T-cell (primary cell): Measurements from ENCODE around the gene PTGES2. TPM values are rescaled to one million over a fixed set of nuclear protein-coding genes. Genes with fewer than 3 reads are reported as not detected.
A peak's percentile ranks its signal among the peaks of the same experiment; 100 is the strongest.

Source experiments
- ATAC-seq, 4 experiments: fragments of 200-7000 bp in 3 of 4; fragments of 150-1000 bp in 1 of 4; cut with Tn5 transposase; replicated peaks in 1 of 4; 1 replicate in 3 of 4; 2 replicates in 1 of 4; pipeline ENCODE4 v1.10.0; 2021; ENCODE audit warnings: moderate library complexity in 3 of 4, mild to moderate bottlenecking in 2 of 4, moderate number of reproducible peaks in 1 of 4
- CTCF ChIA-PET, 2 donors: fragments of 300-600 bp; sonication (Branson Sonifier 250); formaldehyde crosslinking; loops; one replicate each; lab custom pipeline; 2022; ENCODE audit warnings: antibody characterized with exemption in 2 of 2; lab: Charles Lee
- POLR2A ChIA-PET, 2 donors: fragments of 300-600 bp; sonication (Branson Sonifier 250); formaldehyde crosslinking; loops; one replicate each; lab custom pipeline; 2022; ENCODE audit warnings: antibody characterized with exemption in 2 of 2; lab: Charles Lee
- DNase-seq, 35 experiments: peaks; one replicate each; pipeline versions ENCODE4 v3.0.0 to v3.0.0-alpha.2; 2013 to 2023
- H3K27ac ChIP-seq: one replicate; pipeline ENCODE4 v1.5.1; 2013; ENCODE audit warnings: low read length
- H3K27me3 ChIP-seq, 2 experiments: replicated peaks in 1 of 2; 1 replicate in 1 of 2; 2 replicates in 1 of 2; pipeline versions ENCODE4 v1.6.1 to v1.7.0; 2013; ENCODE audit warnings: low read length in 1 of 2, mixed read lengths in 1 of 2; ENCODE audit not compliant: control insufficient read depth in 2 of 2, insufficient read depth in 2 of 2; ENCODE audit errors: extremely low read depth in 1 of 2
- H3K36me3 ChIP-seq, 2 donors: 1 replicate in 1 of 2; 2 replicates in 1 of 2; pipeline versions ENCODE4 v1.6.1 to v1.7.0; 2013; ENCODE audit warnings: low read length in 1 of 2; ENCODE audit not compliant: control insufficient read depth in 2 of 2, insufficient read depth in 1 of 2; ENCODE audit errors: extremely low read depth in 1 of 2
- H3K4me1 ChIP-seq, 2 experiments: 1 replicate in 1 of 2; 2 replicates in 1 of 2; pipeline versions ENCODE4 v1.6.1 to v1.7.0; 2013; ENCODE audit warnings: low read length in 2 of 2, mixed read lengths in 1 of 2; ENCODE audit not compliant: insufficient read depth in 2 of 2, control insufficient read depth in 1 of 2; ENCODE audit errors: extremely low read depth in 1 of 2
- H3K4me3 ChIP-seq, 2 donors: 1 replicate in 1 of 2; 2 replicates in 1 of 2; pipeline versions ENCODE4 v1.5.1 to v1.7.0; 2013; ENCODE audit warnings: mild to moderate bottlenecking in 2 of 2, low read length in 1 of 2, moderate library complexity in 1 of 2; ENCODE audit not compliant: control insufficient read depth in 1 of 2; ENCODE audit errors: extremely low read depth in 1 of 2
- H3K9me3 ChIP-seq: 2 replicates; pipeline ENCODE4 v1.7.0; 2013
- H3K27ac Mint-ChIP-seq, 2 donors: one replicate each; pipeline ENCODE4 v1.8.0; 2020 to 2021; ENCODE audit warnings: mild to moderate bottlenecking in 2 of 2, mixed read lengths in 2 of 2
- H3K27me3 Mint-ChIP-seq, 2 donors: one replicate each; pipeline ENCODE4 v1.8.0; 2021 to 2022; ENCODE audit warnings: mixed read lengths in 2 of 2
- H3K36me3 Mint-ChIP-seq: one replicate; pipeline ENCODE4 v1.8.0; 2021; ENCODE audit warnings: mixed read lengths
- H3K4me1 Mint-ChIP-seq, 3 donors: one replicate each; pipeline ENCODE4 v1.8.0; 2020 to 2022; ENCODE audit warnings: mixed read lengths in 3 of 3, mild to moderate bottlenecking in 1 of 3
- H3K4me3 Mint-ChIP-seq, 3 donors: one replicate each; pipeline ENCODE4 v1.8.0; 2020 to 2022; ENCODE audit warnings: mild to moderate bottlenecking in 3 of 3, mixed read lengths in 3 of 3, moderate library complexity in 3 of 3
- H3K9me3 Mint-ChIP-seq, 3 donors: one replicate each; pipeline ENCODE4 v1.8.0; 2020 to 2022; ENCODE audit warnings: mixed read lengths in 3 of 3
- WGBS: methylation state at CpG from one replicate; pipeline ENCODE4 v1.1.5; 2013; ENCODE audit warnings: missing lambda C conversion rate; ENCODE audit not compliant: insufficient coverage; 5-methylcytosine and 5-hydroxymethylcytosine counted together
- total RNA-seq, 35 experiments: library from RNA in 6 of 35; stranded (reverse) in 6 of 35; fragments of 120-200 nt in 1 of 35; gene quantifications; one replicate each; pipeline versions ENCODE4 v1.2.1 to v1.2.4 and lab custom pipeline; 2013 to 2026

The PTGES2 gene
- total RNA-seq, 5 donors from 2014 or later (not counting 1 experiment from before 2014, with no cell fraction given) = 60.2 to 91.7 (median 79.2) TPM

DNA sequence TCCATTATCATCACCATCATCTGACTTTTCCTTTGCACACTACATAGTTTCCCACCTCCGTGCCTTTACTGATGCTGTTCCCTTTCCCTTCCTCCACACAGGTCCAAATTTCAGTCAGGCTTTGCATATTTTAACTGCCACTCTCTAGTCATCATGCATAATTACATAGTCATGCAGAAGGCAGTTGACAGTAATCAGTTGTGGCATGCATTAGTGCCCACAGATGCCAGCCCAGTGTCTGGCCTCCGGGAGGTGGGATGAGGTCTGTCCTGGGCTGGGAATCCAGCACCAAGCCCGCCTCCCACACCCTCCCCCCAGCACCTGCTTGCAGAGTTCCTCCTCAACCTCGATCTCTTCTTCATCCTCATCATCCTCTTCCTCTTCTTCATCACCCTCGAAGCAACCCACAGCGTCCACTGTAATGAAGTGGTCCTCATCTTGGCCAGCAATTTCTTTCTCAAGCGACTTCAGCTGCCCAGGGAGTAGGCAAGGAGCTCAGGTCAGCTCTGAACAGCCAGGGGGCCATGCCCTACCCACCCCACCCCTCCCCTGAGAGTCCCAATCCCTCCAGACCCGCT is 41.3 kb upstream of the PTGES2 start:
- 96% methylated on average over 6 of the region's 8 CpGs for WGBS
- no peaks in the 10 kb centered on the region for H3K9me3 Mint-ChIP-seq
- H3K27ac Mint-ChIP-seq = peak overlapping the region in 1 of 2 donors; percentile 11
- no peaks in the 10 kb centered on the region for H3K4me1 ChIP-seq
- ATAC-seq (no peak), DNase-seq (no peak)
- no peaks in the 10 kb centered on the region for H3K9me3 ChIP-seq
- POLR2A ChIA-PET = no interaction called here
- H3K27me3 Mint-ChIP-seq = no peaks in the 10 kb centered on the region
- H3K4me3 ChIP-seq = no peak overlapping the region
- no peak overlapping the region for H3K4me3 Mint-ChIP-seq
- no peaks in the 10 kb centered on the region for H3K4me1 Mint-ChIP-seq
- H3K36me3 Mint-ChIP-seq = peaks cover 32% of the 10 kb centered on the region
- H3K27ac ChIP-seq = no peak overlapping the region
- H3K36me3 ChIP-seq = peaks cover 28 to 55% of the 10 kb centered on the region in 2 donors
- no peaks in the 10 kb centered on the region for H3K27me3 ChIP-seq
- CTCF ChIA-PET = no interaction called here

DNA sequence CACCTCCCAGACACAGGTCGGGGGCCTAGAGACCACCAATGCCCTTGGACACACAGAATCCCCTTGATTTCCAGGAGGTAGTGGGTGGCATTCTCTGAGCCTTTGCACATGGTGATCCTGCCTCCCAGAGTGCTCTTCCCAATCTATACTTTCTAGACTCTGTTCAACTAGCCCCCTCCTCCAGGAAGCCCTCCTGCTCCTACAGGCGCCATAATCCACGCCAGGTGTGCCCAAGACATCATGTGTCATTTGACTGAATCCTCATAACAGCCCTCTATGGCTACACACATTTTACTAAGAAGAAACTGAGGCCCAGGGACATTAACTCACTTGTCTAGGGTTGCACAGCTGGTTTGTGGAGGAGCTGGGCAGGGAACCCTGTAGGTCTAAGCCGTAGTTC is 39.7 kb upstream of the PTGES2 start:
- H3K27ac Mint-ChIP-seq = no peak overlapping the region
- H3K9me3 ChIP-seq = no peaks in the 10 kb centered on the region
- DNase-seq (no peak), ATAC-seq (no peak)
- 94% methylated on average over 3 of the region's 4 CpGs for WGBS
- H3K36me3 ChIP-seq = peaks cover 28 to 63% of the 10 kb centered on the region in 2 donors
- H3K4me1 ChIP-seq = no peaks in the 10 kb centered on the region
- no peak overlapping the region for H3K27ac ChIP-seq
- no peaks in the 10 kb centered on the region for H3K27me3 ChIP-seq
- H3K9me3 Mint-ChIP-seq = no peaks in the 10 kb centered on the region
- H3K36me3 Mint-ChIP-seq = peaks cover 38% of the 10 kb centered on the region
- H3K27me3 Mint-ChIP-seq = no peaks in the 10 kb centered on the region
- H3K4me3 ChIP-seq = no peak overlapping the region
- peaks cover 5 to 7% (median 5%) of the 10 kb centered on the region in 3 donors for H3K4me1 Mint-ChIP-seq
- H3K4me3 Mint-ChIP-seq = no peak overlapping the region
- CTCF ChIA-PET = no interaction called here
- POLR2A ChIA-PET = no interaction called here

DNA sequence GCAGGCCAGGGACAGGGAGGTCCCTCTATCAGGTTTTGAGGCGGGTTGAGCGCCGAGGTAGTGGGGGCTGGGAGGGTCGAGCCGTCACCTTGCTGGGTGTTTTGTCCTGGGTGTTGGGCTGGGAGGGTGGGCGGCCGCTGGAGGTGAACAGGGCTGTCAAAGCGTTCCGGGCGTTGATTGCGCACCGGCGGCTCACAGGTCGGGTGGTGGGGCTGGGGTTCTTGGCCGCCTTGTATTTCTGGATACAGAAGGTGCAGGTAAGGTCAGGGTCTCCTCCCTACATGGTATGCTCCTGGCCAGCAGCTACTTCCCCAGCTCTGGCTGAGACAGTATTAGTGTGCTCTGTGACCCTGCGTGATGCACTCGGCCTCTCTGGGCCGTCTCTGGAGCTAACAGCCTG is 38.6 kb upstream of the PTGES2 start:
- no peaks in the 10 kb centered on the region for H3K27me3 Mint-ChIP-seq
- peaks cover 12 to 14% (median 14%) of the 10 kb centered on the region in 3 donors for H3K4me1 Mint-ChIP-seq
- no peak overlapping the region for H3K4me3 ChIP-seq
- CTCF ChIA-PET = no interaction called here
- DNase-seq (no peak), ATAC-seq (no peak)
- no peaks in the 10 kb centered on the region for H3K9me3 ChIP-seq
- no peak overlapping the region for H3K27ac ChIP-seq
- H3K4me1 ChIP-seq = peaks cover 0 to 4% of the 10 kb centered on the region in 2 experiments
- H3K36me3 Mint-ChIP-seq = peaks cover 39% of the 10 kb centered on the region
- POLR2A ChIA-PET = no interaction called here
- H3K4me3 Mint-ChIP-seq = no peak overlapping the region
- no peaks in the 10 kb centered on the region for H3K27me3 ChIP-seq
- no peak overlapping the region for H3K27ac Mint-ChIP-seq
- H3K9me3 Mint-ChIP-seq = no peaks in the 10 kb centered on the region
- WGBS = 96% methylated on average over 12 of the region's 18 CpGs
- peaks cover 28 to 63% of the 10 kb centered on the region in 2 donors for H3K36me3 ChIP-seq

DNA sequence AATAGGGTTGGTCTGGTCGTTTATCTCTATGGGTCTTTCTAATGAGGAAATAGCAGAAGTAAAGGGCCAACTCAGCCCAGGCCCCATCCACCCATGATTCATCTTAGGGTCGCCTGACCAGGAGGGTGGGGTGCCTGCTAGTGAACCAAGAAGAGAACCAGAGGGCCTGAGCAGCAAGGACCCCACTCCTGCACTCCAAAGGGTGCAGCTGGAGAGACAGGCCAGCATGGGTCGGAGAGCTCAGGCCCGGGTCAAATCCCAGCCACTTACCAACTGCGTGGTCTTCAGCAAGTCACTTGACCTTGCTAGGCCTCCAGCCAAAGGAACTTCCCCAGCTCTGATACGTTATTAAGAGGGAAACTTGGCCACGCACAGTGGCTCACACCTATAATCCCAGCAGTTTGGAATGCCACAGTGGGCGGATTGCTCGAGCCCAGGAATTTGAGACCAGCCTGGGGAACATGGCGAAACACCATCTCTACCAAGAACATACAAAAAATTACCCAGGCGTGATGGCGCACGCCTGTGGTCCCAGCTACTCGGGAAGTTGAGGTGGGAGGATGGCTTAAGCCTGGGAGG is 36.9 kb upstream of the PTGES2 start:
- H3K27ac Mint-ChIP-seq = peak overlapping the region in 1 of 2 donors; percentile 17
- H3K27ac ChIP-seq = no peak overlapping the region
- WGBS = 96% methylated on average over 9 of the region's 14 CpGs

DNA sequence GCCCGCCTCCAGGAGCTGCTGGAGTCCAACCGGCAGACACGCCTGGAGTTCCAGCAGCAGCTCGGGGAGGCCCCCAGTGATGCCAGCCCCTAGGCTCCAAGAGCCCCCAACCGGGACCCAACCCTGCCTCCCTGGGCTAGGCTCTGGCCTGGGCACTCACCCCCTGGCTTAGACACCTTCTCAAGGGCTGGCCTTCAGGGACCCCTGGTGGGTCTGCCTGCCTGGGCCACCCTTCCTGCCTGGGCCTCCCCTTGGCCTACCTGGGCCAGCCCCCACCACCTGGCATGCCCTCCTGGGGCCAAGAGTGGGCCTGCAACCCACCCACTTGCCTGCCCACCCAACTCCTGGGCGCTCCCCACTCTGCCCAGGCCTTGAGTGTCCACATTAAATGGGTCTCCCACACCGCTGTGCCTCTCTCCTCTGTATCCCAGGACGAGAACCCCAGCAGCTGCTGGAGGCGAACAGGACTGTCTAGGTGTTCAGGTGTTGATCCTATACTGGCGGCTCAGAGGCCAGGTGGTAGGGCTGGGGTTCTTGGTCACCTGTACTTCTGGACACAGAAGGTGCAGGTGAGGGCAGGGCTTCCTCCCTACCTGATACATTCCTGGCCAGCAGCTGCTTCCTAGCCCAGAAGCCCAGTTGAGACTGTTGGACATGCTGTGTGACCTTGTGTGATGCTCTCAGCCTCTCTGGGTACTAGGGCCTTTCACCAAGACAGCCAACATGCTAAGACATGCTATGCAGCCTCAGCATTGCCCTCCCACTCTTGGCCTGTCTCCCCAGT is 36.2 kb upstream of the PTGES2 start:
- DNase-seq (no peak), ATAC-seq (no peak)
- peaks cover 2 to 21% of the 10 kb centered on the region in 2 experiments for H3K4me1 ChIP-seq
- no peak overlapping the region for H3K4me3 Mint-ChIP-seq
- H3K36me3 ChIP-seq = peaks cover 17 to 47% of the 10 kb centered on the region in 2 donors
- H3K27me3 Mint-ChIP-seq = no peaks in the 10 kb centered on the region
- H3K9me3 ChIP-seq = no peaks in the 10 kb centered on the region
- no peak overlapping the region for H3K27ac Mint-ChIP-seq
- no peaks in the 10 kb centered on the region for H3K27me3 ChIP-seq
- no peak overlapping the region for H3K27ac ChIP-seq
- no peaks in the 10 kb centered on the region for H3K9me3 Mint-ChIP-seq
- peaks cover 23% of the 10 kb centered on the region for H3K36me3 Mint-ChIP-seq
- H3K4me3 ChIP-seq = no peak overlapping the region
- POLR2A ChIA-PET = no interaction called here
- CTCF ChIA-PET = no interaction called here
- WGBS = 97% methylated on average over 8 of the region's 10 CpGs
- H3K4me1 Mint-ChIP-seq = peaks cover 23 to 25% (median 24%) of the 10 kb centered on the region in 3 donors

More for the DNA sequence above, 36.9 kb upstream of the PTGES2 start:
- ATAC-seq = no peak
- peaks cover 2 to 18% of the 10 kb centered on the region in 2 experiments for H3K4me1 ChIP-seq
- no peak overlapping the region for H3K4me3 ChIP-seq
- peaks cover 20 to 21% (median 21%) of the 10 kb centered on the region in 3 donors for H3K4me1 Mint-ChIP-seq
- no peaks in the 10 kb centered on the region for H3K27me3 Mint-ChIP-seq
- no peak overlapping the region for H3K4me3 Mint-ChIP-seq
- H3K36me3 ChIP-seq = peaks cover 20 to 54% of the 10 kb centered on the region in 2 donors
- CTCF ChIA-PET = no interaction called here
- H3K27me3 ChIP-seq = no peaks in the 10 kb centered on the region
- POLR2A ChIA-PET = no interaction called here
- no peak for DNase-seq
- peaks cover 29% of the 10 kb centered on the region for H3K36me3 Mint-ChIP-seq
- H3K9me3 Mint-ChIP-seq = no peaks in the 10 kb centered on the region
- H3K9me3 ChIP-seq = no peaks in the 10 kb centered on the region

GRCh38 chr9:128163027-128163515 is 35.5 kb upstream of the PTGES2 start:
- ChIA-PET CTCF (no interaction called here), POLR2A (no interaction called here)
- Mint-ChIP-seq H3K4me3 (no peak overlapping the region), H3K27me3 (no peaks in the 10 kb centered on the region), H3K4me1 (peaks cover 23 to 25% (median 24%) of the 10 kb centered on the region in 3 donors), H3K9me3 (no peaks in the 10 kb centered on the region), H3K27ac (peak overlapping the region; percentile 48 to 58), H3K36me3 (peaks cover 21% of the 10 kb centered on the region)
- Histone ChIP-seq H3K27ac (no peak overlapping the region), H3K4me1 (peaks cover 2 to 21% of the 10 kb centered on the region in 2 experiments), H3K27me3 (no peaks in the 10 kb centered on the region), H3K4me3 (no peak overlapping the region), H3K9me3 (no peaks in the 10 kb centered on the region), H3K36me3 (peaks cover 17 to 42% of the 10 kb centered on the region in 2 donors)
- DNase-seq = no peak
- ATAC-seq = no peak
- 98% methylated on average over 4 of the region's 6 CpGs for WGBS
